Stimulated activated CD4-positive, alpha-beta T cell treated with anti-CD3 and anti-CD28 coated beads, Interleukin-2, amount 100 ng/mL, for 48 hours (primary cell): Measurements from ENCODE around the gene ABCG1.
A peak's percentile ranks its signal among the peaks of the same experiment; 100 is the strongest.
"Not testable (repeated sequence)": the region's sequence is repeated elsewhere in the genome, so short reads cannot be mapped to it uniquely, and the experiment has no call there.

ENCODE experiments used
- DNase-seq, 2 donors: peaks; one replicate each; pipeline ENCODE4 v3.0.0-alpha.2; 2020

ABCG1 gene

GRCh38 chr21:42218836-42219605 is at the start of gene ABCG1:
Gene ABCG1, plus strand, starts transcription at chr21:42219140. Its CDS starts 123 bp downstream, at chr21:42219263.
- DNase-seq = peak; percentile 30 to 44

- no peak for DNase-seq
Observed at GRCh38 chr21:42169758-42170157, 49.2 kb upstream of the ABCG1 start.

GRCh38 chr21:42171091-42172053 is 47.6 kb upstream of the ABCG1 start:
- DNase-seq = no peak

GRCh38 chr21:42172596-42173483 is 46.1 kb upstream of the ABCG1 start:
- DNase-seq = no peak

GRCh38 chr21:42174173-42174572 is 44.8 kb upstream of the ABCG1 start:
- no peak for DNase-seq

DNA sequence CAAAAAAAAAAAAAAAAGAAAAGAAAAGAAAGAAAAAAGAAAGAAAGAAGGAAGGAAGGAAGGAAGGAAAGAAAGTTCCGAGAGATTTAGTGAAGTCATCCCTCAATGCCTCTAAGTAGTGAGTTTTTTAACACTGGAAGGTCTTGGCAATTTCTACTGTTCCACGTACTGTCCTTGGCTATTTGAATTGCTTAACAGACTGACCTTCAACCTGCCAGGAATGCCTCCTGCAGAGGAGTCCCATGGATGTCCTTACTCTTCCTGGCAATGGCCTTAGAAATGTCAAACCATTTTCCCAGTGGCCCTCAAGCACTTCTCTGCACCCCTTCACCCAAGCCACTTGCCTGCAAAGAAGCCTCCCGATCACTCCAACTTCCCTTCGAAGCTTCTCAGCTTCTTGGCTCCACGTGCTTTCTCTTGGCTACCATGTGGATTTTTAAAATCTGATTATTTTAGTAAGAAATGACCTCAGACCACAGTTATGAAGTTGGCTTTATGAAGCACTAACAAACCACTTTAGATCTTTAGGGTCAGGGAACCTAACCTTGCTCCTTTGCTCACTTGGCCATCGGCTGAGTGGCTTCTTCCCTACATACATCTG is 43.7 kb upstream of the ABCG1 start:
- DNase-seq = no peak

- DNase-seq = no peak
Observed at GRCh38 chr21:42176859-42177258, 42.1 kb upstream of the ABCG1 start.

DNA sequence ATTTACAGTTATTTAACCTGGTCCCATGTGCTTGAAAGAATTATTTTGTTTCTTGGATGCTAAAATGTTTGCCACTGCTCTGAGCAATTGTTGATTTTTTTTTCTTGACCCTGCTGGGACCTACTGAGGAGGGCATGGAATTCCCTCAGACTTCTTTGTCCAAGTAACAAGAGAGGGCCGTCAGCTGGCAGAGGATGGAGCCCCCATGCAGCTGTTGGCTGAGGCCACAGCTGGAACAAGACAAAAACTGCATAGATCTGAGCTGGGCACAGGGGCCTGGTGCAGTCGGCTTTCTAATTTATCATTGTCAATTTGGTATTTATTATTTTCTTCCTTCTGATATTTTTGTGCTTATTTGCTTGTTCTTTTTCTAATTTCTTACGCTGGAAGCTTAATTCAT is 39.6 kb upstream of the ABCG1 start:
- DNase-seq = no peak

DNA sequence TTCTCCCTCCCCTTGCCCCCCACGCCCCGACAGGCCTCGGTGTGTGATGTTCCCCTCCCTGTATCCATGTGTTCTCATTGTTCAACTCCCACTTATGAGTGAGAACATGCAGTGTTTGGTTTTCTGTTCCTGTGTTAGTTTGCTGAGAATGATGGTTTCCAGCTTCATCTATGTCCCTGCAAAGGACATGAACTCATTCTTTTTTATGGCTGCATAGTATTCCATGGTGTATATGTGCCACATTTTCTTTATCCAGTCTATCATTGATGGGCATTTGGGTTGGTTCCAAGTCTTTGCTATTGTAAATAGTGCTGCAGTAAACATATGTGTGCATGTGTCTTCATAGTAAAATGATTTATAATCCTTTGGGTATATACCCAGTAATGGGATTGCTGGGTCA is 38.9 kb upstream of the ABCG1 start:
- not testable (repeated sequence) for DNase-seq

DNA sequence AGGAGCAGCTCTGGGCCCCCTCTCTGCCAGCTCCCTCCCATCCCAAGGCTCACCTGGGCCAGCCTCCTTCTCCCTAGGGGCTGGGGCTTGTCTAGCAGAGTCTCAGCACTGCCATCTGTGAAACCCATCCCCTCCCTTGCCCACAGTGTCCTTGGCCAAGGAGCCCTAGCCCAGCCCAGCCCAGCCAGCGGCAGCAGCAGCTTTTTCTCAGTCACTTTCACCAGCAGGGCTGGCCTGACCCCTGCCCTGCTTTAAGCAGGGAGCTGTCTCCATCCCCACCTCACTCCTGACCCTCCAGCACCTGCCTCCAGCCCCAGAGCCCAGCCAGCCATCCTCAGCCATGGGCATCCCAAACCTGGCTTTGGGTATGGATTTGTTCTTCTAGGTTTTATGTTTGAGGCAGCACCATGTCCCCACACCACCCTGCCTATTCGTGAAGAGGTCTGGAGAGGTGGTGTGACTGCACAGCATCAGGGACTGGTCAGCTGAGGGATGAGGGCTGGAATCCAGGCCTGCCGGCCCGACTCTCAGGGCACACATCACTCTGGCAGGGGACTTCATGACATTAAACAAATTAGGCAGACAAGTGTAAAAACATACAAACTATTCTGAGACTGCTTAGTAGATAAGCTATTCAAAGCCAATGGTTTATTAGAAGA is 36.1 kb upstream of the ABCG1 start:
- DNase-seq = no peak

- DNase-seq = no peak
Observed at GRCh38 chr21:42183374-42184266, 35.3 kb upstream of the ABCG1 start.

DNA sequence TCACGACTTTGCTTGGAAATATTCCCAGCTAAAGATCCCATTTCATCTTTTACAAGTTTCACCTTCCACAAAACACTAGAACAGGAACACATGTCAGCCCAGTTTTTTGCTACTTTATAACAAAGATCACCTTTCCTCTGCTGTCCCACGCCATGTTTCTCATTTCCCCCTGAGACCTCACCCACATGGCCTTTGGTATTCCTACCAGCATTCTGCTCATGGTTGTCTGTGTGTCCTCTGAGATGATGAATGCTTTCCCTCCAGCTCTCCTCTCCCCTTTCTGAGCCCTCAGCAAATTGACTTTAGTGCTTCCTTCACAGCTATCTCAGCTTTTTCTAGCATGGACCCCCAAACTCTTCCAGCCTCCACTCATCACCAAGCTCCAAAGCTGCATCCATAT is 32.3 kb upstream of the ABCG1 start:
- DNase-seq = no peak

GRCh38 chr21:42187976-42188653 is 30.8 kb upstream of the ABCG1 start:
- DNase-seq = peak; percentile 52 to 60

DNA sequence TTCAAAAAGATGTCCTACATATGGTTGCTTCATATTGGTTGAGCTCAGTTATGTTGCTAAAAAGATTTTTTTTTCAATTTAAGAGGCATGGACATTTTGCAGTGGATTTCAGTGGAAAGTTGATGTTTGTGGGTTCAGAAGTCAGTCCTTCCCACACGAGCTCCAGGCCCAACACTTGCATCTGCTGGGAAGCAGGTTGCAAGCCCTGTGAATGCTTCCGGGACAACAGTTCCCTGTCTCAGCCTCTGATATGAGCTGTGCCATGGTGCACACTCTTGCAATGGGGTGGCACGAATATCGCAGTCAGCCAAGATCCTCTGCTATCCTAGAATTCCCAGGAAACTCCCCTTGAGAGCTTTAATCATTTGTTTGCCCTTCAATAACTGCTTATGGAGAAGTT is 30.3 kb upstream of the ABCG1 start:
- DNase-seq = no peak

DNA sequence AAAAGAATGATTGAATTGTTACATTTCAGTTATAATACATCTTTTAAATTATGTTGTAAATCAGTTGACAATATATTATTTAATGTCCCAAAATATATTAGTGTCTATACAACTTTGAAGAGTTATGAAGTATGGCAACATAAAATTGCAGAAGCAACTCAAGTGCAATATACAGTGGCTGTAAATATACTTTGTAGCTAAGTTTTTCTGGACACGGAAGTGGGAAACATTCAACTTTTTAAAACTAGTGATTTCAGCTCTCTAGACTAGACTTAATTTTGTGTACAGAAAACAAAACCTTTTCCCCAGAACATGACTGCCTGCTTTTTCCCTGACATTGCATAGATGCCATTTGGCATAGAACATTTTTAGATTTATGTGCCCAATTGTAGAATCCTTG is 29.5 kb upstream of the ABCG1 start:
- DNase-seq = no peak

DNA sequence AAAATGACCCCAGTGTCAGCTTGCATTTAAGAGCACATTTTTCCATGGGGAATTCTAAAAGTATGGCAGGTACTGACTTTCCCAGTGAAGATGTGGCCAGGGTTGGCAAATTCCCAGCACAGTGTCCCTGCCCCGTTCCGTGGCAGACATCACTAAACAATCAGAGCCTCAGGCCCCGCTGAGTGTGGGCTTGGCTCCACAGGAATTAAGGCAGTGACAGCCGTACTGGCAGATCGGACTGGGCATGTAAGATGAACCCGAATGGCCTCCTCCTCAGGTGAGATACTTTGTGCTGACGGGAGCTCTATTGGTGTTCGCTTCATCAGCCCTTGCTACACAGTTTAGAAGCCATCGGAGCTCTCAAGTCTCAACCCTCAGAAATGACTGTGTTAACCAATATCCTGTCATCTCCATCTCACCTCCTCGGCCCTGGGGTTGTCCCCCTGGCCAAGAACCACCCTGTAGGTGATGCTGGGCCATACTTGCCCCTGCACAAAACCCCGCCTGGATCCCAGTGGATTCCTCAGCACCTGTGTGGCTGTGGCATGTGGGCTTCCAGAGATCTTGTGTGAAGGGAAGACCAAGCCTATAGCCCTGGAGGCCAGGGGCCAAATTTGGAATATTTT is 29.0 kb upstream of the ABCG1 start:
- DNase-seq = peak; percentile 10 to 24

GRCh38 chr21:42190486-42190863 is 28.5 kb upstream of the ABCG1 start:
- no peak for DNase-seq

- no peak for DNase-seq
Observed at GRCh38 chr21:42191064-42191463, 27.9 kb upstream of the ABCG1 start.

- DNase-seq = no peak
Observed at GRCh38 chr21:42191696-42192595, 27.0 kb upstream of the ABCG1 start.
